NB4 (cell line): ENCODE results near the gene RAB20.

Source experiments
- POLR2A ChIP-seq: IDR thresholded peaks from 2 replicates; pipeline ENCODE4 v1.6.1; 2011; ENCODE audit warnings: mild to moderate bottlenecking; ENCODE audit not compliant: insufficient read length; ENCODE audit errors: extremely low read depth
- TF ChIP-seq, protein P1 (sequence below): IDR thresholded peaks from one replicate; pipeline ENCODE4 v1.5.1; 2012; ENCODE audit warnings: low read depth, low read length
- TF ChIP-seq, protein P2 (sequence below): IDR thresholded peaks from 2 replicates; pipeline ENCODE4 v1.6.1; 2011; ENCODE audit warnings: low read depth, low read length

DNA sequence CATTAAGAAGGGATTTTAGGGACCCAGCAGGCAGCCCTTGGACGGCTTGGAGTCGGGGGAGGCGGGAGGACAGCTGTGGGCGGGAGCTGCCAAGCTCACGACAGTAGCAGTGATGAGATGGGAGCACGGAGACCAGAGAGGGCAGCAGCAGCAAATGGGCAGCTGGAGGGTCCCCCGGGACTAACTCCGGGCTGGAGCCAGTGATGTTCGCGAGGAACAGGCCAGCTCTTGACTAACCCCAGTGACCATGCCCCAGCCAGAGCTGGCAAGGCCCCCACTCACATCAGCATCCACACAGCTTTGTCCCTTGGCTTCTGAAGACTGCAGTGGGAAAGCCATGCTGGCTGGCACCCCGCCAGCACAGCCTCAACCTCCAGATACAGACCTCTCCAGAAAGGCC is 81.9 kb downstream of the RAB20 start:
- TF ChIP-seq POLR2A = no peak
- TF ChIP-seq, protein P1, sequence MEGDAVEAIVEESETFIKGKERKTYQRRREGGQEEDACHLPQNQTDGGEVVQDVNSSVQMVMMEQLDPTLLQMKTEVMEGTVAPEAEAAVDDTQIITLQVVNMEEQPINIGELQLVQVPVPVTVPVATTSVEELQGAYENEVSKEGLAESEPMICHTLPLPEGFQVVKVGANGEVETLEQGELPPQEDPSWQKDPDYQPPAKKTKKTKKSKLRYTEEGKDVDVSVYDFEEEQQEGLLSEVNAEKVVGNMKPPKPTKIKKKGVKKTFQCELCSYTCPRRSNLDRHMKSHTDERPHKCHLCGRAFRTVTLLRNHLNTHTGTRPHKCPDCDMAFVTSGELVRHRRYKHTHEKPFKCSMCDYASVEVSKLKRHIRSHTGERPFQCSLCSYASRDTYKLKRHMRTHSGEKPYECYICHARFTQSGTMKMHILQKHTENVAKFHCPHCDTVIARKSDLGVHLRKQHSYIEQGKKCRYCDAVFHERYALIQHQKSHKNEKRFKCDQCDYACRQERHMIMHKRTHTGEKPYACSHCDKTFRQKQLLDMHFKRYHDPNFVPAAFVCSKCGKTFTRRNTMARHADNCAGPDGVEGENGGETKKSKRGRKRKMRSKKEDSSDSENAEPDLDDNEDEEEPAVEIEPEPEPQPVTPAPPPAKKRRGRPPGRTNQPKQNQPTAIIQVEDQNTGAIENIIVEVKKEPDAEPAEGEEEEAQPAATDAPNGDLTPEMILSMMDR = no peak
- TF ChIP-seq, protein P2, sequence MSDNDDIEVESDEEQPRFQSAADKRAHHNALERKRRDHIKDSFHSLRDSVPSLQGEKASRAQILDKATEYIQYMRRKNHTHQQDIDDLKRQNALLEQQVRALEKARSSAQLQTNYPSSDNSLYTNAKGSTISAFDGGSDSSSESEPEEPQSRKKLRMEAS = no peak
